Pulmonary artery endothelial cell (primary cell): Measurements from ENCODE around the gene AFDN. TPM values are rescaled to one million over a fixed set of nuclear protein-coding genes. Genes with fewer than 3 reads are reported as not detected.

Experiments
- DNase-seq: peaks from one replicate; pipeline ENCODE4 v3.0.0-alpha.2; 2011; ENCODE audit warnings: low read depth, low spot score
- total RNA-seq: library from RNA; depleted of rRNA; stranded (reverse); fragments of >200 nt; gene quantifications from 2 replicates; pipeline ENCODE4 v1.2.3, GENCODE V29; 2014

Gene AFDN
- total RNA-seq, 1 donor from 2014 or later: 84.1 TPM

DNA sequence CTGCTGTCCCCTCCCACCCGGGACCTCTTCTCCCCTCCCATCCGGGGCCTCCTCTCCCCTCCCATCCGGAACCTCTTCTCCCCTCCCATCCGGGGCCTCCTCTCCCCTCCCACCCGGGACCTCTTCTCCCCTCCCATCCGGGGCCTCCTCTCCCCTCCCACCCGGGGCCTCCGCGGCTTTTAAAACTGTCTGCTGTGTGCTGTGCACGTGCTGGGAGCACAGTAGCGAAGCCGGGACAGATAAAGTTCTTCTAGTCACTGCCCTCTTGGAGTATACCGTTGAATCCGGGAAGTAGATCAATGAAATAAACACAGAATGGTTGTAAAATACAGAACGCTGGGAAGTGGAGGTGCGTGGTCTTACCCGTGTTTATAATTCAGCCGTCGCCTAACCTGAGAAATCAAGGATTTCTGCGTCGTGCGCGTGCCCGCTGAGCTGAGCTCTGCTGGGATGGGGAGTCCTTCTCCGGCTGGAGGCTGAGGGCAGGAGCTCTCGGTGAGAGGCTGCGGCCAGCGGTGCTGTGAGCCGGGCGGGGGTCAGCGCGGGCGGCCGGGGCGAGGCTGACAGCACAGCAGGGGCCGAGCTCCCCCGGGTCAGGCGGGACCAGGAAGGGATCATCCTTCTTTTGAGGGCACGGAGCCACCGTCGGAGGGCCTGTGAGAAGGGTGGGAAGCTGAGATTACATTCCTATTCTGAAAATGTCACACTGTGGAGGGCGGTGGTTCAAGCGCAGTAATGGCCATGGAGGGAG, 151.2 kb downstream of the AFDN start:
- no peak for DNase-seq

DNA sequence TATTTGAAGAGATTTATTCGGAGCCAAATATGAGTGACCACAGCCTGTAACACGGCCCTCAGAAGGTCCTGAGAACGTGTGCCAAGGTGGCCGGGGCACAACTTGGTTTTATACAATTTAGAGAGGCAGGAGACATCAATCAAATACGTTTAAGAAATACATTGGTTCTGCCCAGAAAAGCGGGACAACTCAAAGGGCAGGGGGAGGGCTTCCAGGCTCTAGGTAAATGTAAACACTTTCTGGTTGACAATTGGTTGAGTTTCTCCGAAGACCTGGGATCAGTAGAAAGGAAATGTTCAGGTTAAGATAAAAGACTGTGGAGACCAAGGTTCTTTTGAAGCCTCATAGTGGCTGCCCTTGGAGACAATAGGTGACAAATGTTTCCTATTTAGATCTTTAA, 151.9 kb downstream of the AFDN start:
- DNase-seq: no peak

DNA sequence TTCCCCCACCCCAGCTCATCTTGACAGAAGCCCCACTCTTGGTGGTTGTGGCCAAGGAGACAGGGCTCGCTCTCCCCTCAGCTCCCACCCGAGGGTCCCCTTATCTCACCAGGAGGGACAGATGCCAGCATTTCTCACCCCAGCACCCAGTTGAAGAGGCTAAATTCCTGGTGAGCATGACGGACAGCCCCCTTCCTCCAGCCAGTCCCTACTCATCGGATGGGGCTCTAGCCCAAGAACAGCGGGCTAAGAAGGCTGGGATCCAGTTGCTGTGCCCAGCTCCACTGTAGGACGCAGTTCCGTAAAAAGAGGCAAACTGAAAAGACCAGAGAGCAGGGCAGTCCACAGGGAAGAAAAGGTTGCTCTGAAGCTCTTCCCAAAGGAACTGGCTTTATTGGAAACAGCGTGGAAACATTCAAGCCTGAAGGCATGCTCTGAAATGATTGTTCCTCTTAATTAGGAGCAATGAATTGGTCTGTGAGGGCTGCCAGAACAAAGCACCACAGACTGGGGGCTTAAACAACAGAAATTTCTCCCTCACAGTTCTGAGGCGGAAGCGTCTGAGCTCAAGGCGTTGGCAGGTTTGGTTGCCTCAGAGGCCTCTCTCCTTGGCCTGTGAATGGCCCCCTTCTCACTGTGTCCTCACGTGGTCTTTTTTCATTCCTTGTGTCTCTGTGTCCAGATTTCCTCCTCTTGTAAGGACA, 152.9 kb downstream of the AFDN start:
- DNase-seq: no peak

DNA sequence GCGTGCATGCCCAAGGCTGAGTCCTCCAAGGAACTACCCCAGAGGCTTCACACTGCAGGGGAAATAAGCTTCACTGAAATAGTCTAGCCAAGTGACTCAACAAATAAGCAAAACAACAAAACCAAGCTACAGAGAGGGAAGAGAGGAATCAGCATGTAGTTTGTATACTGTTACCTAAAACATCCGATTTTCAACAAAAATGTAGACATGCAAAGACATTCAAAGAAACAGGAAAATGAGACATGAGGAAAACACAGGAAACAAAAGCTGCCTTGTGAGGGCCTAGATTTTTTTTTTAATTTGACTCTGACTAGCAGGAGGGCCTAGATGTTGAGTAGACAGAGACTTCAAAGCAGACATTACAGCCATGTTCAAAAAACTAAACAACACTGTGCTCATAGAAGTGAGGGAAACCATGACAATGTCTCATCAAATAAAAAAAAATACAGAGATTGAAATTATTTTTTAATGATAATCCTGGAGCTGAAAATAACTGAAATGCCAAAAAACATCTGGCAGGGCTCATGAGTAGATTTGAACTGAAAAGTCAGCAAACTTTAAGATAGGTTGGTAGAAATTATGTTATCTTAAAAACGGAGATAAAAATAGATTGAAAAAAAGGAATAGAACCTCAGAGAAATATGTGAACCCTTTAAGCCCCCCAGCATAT, 154.3 kb downstream of the AFDN start:
- no peak for DNase-seq

DNA sequence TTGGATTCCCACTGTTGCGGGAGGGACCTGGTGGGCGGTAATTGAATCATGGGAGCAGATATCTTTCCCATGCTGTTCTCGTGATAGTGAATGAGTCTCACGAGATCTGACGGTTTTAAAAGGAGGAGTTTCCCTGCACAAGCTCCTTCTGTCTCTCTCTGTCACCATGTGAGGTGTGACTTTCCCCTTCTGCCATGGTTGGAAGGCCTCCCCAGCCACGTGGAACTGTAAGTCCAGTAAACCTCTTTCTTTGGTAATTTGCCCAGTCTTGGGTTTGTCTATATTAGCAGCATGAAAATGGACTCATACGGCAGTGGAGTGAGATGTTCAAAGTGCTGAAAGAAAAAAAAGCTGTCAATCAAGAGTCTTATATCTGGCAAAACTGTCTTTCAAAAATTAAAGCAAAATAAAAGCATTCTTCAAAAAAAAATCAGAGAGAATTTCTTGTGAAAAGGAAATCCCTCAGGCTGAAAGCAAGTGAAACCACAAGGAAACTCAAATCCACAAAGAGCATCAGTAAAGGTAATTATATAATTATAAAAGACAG, 155.3 kb downstream of the AFDN start:
- DNase-seq: no peak

DNA sequence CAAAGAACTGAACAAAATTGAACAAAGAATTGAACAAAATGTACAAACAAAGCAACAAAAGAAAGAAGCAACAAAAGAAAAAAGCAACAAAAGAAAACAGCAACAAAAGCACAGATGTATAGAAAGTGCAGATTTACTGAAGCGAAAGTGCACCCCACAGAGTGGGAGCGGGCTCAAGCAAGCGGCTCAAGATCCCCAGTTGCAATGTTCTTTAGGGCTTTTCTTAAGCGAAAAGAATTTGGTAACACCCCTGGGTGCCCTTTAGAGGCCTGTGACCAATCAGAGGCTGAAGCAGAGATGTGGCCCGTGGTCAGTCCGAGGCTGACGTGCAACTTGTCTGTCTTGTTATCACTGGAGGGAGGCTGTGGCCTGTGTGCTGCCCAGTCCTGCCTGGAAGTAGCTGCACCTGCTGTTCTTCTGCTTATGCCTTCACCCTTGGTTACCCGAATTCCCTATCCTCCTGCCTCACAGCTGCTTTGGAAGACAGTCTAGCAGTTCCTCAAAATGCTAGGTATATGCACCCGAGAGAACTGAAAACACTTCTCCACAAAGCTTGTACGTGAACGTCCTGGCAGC, 157.5 kb downstream of the AFDN start:
- no peak for DNase-seq

DNA sequence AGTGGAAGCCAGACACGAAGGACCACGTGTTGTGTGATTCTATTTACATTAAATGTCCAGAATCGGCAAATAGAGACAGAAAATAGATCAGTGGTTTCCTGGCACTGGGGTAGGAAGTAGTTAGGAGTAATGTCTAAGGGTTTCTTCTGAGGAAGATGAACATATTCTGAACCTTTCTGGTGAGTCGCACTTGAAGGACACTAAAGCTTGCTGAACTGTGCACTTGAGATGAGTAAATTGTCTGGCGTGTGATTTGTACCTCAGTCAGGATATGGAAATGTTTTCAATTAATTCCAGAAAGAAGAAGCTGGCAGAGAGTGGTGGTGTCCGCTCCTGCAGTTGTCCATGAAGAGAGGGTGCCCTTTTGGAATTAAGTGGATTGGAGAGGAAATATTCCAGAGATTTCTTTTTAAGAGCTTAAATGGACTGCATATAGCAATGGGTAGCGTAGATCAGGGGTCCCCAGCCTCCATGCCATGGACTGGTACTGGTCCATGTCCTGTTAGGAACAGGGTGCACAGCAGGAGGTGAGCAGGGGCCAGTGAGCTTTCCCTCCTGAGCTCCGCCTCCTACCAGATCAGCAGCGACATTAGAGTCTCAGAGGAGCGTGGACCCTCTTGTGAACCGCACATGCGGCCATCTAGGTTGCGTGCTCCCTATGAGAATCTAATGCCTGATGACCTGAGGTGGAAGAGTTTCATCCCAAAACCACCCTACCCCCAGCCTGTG, 158.3 kb downstream of the AFDN start:
- DNase-seq: no peak

DNA sequence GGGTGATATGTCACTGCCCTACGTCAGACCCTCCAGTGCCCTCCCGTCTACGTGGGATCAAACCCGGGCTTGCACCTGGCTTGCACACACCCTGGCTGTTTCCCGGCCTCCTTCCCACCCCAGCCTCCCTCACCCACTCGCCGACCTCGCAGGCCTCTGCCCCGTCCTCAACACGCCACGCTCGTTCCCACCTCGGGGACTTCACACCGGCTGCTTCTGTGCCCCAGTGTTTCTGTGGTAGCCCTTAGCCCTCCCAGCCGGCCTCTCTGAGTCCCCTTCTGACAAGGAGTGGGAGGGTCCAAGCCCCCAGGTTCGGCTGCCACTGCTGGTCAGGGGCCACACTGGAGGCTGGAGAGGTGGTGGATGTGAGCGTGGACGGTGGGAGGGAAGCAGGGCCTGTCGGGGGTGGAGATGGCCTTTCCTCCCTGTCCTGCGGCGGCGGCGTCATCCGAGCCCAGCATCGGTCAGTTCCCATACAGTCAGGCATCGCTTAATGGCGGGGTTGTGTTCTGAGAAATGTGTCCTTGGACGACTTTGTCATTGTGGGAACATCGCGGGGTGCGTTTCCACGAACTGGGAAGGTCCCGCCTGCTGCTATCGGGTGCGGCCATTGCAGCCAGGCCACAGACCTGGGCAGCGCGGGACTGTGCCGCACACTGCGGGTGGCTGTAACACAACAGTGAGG, 159.3 kb downstream of the AFDN start:
- DNase-seq: no peak

- DNase-seq: no peak
These were observed 160.9 kb downstream of the AFDN start for GRCh38 chr6:167987396-167988153.

DNA sequence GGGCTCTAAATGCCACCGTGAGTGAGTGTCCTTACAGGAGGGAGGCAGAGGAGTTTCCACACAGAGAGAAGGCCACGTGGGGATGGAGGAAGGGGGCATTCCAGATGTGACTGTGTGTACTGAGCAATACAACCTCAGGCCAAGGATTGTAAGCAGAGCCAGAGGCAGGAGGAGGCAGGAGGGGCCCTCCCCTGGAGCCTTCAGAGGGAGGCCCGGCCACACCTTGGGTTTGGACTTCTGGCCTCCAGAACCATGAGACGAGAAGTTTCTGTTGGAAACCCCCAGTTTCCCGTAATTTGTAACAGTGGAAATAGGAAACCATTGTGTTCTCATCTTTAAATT, 161.4 kb downstream of the AFDN start:
- DNase-seq: no peak

GRCh38 chr6:167988945-167989841, 162.5 kb downstream of the AFDN start:
- DNase-seq: no peak

DNA sequence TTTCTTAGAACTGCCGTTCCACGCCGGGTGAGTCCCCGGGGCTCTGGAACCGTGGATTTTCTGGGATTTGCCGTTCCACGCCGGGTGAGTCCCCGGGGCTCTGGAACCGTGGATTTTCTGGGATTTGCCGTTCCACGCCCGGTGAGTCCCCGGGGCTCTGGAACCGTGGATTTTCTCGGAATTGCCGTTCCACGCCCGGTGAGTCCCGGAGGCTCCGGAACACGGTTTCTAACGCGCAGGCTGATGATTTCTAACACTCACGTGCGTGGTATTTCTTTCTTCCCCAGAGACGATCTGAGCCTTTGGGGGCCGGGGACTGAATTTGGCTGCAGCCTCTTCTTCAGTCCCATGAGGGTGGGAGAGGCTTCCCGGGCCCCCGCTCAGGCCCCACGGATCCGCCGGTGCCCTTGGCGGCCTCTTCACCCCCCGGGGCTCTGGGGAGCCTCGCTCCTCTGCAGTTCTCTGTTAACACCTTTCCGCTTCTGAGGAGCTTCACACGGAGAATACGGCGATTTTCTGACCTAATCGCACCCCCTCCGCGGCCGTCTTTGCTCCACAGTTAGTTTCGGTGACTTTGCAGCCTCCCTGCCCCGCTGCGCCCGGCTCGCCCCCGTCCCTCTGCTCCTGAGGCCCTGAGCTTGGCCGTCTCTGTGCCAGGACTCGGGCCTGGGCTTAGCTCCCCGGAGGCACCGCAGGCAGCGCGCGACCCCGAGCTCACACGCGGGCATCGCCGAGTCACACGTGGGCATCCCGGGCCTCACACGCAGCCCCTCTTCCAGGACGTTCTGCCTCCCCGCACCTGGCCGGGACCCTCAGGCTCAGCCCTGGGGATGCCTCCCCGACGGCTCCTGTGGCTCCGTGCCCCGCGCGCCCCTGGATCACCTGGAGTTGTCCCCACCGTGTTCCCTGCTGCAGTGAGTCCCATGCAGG, 163.6 kb downstream of the AFDN start:
- DNase-seq: no peak

GRCh38 chr6:167993169-167993568, 166.5 kb downstream of the AFDN start:
- DNase-seq: peak; percentile 71

- DNase-seq: no peak
These were observed 167.1 kb downstream of the AFDN start for GRCh38 chr6:167993831-167994230.

DNA sequence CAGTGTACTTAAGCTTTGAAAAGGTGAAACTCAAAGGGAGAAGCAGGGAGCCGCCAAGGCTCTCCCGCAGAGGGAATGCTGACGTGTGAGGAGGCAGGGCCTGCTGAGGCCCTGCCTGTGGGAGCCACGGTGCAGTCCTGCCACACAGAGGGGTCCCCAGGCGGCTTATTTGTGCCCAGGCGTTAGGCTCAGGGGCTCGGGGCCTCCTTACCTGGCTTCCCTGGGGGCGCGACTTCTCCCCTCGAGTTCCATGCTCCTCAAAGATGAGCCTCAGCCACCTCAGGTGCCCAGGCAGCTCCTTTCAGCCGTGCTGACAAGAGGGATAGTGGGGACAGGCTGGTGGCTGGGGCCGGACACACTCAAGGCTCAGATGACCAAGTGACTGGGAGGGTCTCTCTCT, 168.6 kb downstream of the AFDN start:
- DNase-seq: no peak

DNA sequence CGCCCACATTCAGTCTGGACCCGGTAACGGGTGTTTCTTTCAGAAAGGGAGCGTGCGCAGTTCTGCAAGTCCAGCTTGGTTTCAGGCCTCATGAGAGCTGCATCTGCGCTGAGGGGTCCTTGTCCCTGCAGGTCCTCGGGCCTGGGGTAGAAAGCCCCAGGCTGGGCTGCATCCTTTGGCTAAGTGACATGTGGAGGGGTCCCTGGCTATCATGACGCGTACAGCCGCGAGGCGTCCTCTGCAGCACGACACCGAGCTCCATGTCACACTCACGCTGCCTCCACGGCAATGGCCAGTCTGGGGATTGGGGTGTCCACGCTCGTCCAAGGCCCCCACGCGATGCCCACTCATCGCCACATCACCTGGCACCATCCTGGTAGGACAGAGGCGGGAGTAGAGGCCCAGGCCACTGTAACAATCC, 169.0 kb downstream of the AFDN start:
- DNase-seq: no peak

- no peak for DNase-seq
These were observed 169.9 kb downstream of the AFDN start for GRCh38 chr6:167996424-167997199.
